Activated CD4-positive, alpha-beta T cell treated with anti-CD3 and anti-CD28 coated beads, Interleukin-2, Interleukin-6, amounts not matched to agents 100 ng/mL and 50 ng/mL, durations not matched to agents 16 hours and 8 hours (primary cell): ENCODE results near the gene NCAPD2.
A peak's percentile ranks its signal among the peaks of the same experiment; 100 is the strongest.
"Not testable (repeated sequence)": the region's sequence is repeated elsewhere in the genome, so short reads cannot be mapped to it uniquely, and the experiment has no call there.

Experiments
- DNase-seq: peaks from one replicate; pipeline ENCODE4 v3.0.0-alpha.2; 2020

The NCAPD2 gene

DNA sequence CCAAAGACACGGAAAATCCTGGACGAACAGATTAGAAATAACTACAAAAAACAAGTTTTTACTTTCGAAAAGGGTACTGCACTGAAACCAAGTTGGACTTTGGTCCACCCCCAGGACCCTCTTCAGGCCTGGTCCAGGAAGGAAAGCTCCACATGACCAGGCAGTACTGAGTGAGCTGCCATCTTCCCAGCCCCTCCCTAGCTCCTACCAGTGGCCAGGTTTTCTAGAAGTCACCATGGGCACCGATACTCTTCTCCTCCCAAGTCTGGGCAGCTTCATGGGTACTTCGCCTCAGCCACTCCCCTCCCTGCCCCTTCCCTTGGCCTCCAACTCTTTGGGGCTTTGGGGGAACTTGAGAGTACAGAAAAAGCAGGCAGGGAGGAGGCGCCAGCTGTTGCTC is 30.0 kb upstream of the NCAPD2 start:
- DNase-seq, result no peak

DNA sequence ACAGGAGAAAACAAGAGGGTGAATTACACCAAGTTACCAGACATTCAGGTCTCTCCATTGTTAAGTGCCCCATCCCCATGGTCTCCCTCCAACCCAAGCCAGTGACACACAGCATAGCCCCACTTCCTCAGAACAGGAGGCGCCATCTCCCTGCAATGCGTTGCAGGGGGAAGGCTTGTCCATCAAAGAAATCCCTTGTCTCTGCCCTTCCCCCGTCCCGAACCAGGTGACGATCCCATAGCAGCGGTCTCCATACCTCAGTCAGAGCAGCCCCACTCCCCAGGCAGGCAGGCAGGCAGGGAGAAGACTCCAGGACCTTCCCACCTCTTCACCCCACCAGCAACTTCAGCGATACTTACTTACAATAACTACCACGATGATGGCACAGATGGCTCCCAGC is 29.4 kb upstream of the NCAPD2 start:
- no peak for DNase-seq

DNA sequence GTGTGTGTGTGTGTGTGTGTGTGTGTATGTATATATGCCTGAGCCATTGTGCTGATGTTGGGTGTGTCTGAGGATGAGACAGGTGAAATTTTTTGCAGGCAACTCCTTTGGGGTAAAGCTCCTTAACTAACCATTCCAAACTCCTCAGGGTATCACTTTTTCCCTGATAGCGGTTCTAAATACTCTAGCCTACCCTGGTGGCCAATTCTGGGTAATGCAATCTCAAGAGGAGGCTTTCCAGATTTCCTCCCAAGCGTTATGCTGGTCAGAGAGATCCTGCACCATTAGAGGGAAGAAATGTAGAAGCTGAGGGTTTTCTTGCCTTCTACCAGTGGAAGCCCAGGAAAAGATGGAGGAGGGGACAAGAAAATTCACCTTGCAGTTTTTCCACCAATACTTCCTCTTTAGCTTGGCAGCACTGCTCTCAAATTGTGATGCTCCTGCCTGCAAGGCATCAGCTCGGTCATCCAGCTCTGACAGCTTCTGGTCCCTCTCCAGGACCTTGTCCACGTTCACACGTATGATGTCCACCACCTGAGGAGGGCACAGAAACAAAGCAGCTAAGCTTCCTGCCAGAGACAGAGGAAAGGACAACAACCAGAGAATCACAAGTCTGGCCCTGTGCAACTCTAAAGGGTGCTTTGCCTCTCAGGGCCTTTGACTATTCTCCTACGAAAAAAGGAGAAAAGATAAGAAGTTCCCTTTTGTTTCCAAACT is 28.3 kb upstream of the NCAPD2 start:
- peak; percentile 63 for DNase-seq

DNA sequence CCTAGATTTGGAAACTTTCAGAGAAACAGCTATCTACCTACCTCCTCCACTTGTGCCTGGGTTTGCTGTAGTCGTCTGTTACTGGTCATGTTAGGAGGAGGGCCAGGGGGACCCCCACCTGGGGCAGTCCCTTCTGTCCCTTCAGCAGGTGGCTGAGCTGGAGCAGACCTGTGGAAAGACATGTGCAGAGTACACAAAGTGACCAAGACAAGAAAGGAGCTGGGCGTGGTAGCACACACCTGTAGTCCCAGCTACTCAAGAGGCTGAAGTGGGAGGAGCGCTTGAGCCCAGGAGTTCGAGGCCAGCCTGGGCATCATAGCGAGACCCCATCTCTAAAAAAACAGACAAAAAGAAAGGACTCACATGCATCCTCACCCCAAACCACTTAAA is 27.7 kb upstream of the NCAPD2 start:
- DNase-seq, result no peak

DNA sequence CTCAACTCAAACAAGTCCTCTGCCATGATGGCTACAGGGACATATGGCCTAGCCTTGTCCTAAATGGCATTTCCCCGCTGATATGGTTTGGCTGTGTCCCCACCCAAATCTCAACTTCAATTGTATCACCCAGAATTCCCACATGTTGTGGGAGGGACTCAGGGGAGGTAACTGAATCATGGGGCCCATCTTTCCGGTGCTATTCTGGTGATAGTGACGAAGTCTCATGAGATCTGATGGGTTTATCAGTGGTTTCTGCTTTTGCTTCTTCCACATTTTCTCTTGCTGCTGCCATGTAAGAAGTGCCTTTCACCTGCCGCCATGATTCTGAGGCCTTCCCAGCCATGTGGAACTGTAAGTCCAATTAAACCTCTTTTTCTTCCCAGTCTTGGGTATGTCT is 27.2 kb upstream of the NCAPD2 start:
- DNase-seq, result not testable (repeated sequence)

DNA sequence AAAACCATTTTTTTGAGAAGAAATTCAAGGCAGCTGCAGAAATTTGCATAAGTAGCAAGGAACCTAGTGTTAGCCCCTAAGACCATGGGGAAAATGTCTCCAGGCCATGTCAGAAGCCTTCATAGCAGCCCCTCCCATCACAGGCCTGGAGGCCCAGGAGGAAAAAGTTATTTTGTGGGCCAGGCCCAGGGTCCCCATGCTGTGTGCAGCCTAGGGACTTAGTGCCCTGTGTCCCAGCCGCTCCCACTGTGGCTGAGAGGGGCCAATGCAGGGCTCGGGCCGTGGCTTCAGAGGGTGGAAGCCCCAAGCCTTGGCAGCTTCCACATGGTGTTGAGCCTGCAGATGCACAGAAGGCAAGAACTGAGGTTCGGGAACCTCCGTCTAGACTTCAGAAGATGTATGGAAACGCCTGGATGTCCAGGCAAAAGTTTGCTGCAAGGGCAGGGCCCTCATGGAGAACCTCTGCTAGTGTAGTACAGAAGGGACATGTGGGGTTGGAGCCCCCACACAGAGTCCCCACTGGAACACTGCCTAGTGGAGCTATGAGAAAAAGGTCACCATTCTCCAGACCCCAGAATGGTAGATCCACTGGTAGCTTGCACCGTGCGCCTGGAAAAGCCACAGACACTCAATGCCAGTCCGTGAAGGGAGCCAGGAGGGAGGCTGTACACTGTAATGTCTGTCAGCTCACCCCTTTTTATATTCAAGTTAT is 26.2 kb upstream of the NCAPD2 start:
- not testable (repeated sequence) for DNase-seq

DNA sequence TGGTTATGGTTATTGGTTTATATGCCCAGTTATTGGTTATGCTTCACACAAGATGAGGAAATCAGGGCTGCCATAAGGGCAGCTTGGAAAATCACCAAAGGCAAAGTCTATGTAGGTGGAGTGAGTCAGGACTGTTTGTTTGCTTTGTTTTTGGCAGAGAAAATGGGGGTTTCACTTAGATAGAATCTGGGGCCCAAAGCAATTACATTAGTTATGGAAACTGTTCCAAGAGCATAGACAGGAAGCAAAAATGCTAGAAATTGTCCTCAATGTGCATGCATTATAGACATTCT is 25.7 kb upstream of the NCAPD2 start:
- no peak for DNase-seq

DNA sequence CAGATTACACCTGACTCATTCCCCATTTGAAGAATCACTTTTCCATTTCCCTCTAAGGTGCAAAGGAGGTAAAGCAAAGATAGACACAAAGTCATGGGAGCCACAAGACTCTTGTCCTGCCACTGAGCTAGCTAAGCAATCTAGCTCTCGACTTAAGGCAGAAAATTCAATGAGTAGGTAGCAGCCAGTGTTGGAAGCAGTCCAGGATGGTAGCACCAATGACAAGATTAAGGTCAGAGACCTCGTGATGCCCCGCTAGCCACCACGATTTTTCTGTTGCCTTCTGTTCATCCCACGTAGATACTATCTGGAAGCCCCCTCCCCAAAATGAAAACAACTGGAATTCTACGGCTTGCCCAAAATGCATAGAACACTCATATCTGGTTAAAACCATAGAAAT is 24.8 kb upstream of the NCAPD2 start:
- peak; percentile 38 for DNase-seq

DNA sequence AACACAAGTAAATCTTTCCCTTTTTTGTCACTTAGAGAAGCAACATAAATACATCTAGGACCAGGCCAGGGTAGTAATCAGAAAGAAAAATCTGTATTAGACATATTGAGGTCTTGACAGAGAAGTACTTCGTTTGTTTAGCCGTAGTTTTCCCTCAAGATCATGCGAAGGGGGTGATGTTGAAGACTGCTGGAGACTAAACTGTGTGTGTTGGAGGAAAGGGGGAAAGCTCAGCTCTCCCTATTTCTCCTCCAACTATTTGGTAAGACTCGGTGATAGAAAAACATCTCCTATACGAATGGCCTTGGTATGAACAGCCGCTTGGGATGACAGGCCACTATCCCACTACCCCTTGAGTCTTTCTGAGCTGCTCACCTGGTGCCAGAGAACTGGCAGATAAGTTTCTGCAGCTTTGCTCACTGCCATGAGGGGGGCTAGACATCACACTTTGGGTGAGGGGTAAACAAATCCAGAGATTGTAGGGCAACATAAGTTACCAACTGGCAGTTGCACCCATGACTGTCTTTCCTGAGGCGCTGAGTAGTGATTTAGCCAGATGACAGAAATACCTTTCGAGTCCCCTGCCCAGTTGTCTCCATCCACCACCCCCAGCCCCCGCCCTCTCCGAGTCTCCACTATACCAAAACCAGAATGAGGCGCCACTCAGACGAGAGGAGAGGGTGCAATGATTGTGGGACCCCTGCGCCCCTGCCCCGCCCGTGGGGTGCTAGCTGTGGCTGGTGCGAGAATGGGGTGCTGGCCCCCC is 24.1 kb upstream of the NCAPD2 start:
- peak; percentile 30 for DNase-seq

DNA sequence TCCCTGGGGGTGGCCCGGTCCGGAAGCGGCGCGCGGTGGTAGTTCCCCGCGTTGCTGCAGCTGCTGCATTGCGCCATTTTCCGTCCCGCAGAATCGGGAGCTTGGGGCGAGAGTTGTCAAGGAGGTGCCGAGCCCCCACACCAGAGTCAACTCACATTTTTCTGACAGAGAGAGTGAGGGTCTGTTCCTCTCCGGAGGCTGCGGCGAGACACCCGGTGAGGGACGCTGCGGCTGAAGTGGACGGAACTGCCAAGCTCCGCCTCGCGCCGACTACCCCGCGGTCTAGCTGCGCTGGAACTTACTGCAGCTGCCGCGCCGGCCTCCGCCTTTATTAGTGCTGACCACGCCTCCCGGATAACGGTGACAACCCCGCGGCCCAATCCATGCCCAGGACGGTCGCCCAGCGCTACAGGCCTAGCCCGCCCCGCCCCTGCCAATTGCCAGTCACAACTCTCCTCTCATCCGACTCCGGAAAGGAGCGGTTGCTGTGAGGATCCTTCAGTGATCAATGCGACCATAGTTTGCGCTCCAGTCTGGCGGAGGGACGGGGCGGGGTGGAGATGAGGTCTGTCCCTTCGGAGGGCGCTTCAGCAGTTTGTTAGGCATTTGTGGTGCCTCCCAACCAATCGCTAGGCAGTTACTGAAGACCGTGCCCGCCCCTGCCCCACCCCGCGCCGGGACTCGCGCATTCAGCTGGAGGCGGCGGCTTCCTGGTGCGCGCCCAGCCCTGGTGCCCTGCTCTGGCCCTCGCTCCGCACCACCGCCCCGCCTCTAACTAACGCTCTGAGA is 23.3 kb upstream of the NCAPD2 start, which contains the start of gene VAMP1:
Gene VAMP1 (minus strand): TSS at position 303 of the 789 bp plus-strand sequence. CDS start 146 bp downstream, at position 157.
- peak; percentile 99 for DNase-seq

DNA sequence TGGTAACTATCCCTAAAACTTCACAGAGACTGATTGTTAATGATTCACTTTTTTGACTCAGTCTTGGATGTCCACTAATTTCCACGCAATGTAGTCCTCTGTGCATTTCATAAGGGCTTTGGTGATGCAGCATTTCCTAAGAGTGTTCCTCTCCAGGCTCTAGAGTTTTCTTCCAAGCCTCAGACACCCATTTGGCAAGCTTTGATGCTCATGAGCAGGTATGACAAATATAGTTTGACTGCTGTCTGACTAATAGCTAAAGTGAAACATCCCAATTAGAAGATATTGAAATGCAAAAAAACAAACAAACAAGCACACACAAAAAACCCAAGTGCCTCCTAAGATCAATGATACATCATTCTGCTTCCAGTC is 21.9 kb upstream of the NCAPD2 start:
- no peak for DNase-seq

DNA sequence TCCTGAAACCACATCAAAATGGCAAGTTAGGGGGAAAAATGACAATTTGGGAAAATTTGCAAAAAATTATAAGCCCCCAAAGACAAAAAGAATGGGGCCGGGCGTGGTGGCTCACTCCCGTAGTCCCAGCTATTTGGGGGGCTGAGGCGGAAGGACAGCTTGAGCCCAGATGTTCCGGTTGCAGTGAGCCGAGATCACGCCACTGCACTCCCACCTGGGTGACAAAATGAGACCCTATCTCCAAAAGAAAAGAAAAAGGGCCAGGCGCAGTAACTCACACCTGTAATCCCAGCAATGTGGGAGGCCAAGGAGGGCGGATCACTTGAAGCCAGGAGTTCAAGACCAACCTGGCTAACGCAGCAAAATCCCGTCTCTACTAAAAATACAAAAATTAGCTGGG is 21.4 kb upstream of the NCAPD2 start:
- no peak for DNase-seq

DNA sequence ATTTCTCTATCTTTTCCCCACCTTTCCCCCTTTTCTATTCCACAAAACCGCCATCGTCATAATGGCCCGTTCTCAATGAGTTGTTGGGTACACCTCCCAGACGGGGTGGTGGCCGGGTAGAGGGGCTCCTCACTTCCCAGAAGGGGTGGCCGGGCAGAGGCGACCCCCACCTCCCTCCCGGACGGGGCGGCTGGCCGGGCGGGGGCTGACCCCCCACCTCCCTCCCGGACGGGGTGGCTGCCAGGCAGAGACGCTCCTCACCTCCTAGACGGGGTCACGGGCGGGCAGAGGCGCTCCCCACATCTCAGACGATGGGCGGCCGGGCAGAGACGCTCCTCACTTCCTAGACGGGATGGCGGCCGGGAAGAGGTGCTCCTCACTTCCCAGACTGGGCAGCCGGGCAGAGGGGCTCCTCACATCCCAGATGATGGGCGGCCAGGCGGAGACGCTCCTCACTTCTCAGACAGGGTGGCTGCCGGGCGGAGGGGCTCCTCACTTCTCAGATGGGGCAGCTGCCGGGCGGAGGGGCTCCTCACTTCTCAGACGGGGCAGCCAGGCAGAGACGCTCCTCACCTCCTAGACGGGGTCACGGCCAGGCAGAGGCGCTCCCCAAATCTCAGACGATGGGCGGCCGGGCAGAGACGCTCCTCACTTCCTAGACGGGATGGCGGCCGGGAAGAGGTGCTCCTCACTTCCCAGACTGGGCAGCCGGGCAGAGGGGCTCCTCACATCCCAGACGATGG is 18.5 kb upstream of the NCAPD2 start:
- DNase-seq, result not testable (repeated sequence)

DNA sequence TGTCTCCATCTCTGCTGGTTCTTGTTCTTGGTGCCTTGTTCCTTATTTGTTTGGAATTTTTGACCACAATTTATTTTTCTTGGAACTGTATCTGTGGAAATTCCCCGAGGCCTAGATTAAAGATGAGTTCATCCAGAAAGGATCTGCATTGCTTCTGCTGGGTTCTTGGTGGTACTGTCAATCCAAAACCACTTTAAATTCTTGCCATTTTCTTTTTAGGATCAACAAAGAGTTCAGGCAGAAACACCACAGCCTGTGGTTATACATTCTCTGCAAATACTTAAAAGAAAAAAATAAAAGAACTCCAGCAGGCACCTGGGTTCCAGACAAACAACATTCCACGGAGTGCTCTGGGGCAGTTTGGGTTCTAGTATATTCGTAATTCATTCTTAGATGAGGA is 17.4 kb upstream of the NCAPD2 start:
- no peak for DNase-seq

DNA sequence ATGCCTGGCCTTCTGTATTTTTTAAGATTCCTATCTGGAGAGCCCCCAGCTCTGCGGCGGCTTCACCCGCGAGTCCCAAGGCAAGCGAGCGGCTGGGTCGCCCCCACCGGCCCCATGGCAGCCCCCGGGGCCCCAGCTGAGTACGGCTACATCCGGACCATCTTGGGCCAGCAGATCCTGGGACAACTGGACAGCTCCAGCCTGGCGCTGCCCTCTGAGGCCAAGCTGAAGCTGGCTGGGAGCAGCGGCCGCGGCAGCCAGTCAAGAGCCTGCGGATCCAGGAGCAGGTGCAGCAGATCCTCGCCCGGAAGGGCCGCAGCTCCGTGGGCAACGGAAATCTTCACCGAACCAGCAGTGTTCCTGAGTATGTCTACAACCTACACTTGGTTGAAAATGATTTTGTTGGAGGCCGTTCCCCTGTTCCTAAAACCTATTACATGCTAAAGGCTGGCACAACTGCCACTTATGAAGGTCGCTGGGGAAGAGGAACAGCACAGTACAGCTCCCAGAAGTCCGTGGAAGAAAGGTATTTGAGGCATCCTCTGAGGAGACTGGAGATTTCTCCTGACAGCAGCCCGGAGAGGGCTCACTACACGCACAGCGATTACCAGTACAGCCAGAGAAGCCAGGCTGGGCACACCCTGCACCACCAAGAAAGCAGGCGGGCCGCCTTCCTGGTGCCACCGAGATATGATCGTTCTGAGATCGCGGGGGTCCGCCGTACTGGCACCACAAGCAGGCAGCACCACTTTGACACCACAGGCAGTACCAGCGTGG is 16.1 kb upstream of the NCAPD2 start:
- not testable (repeated sequence) for DNase-seq

DNA sequence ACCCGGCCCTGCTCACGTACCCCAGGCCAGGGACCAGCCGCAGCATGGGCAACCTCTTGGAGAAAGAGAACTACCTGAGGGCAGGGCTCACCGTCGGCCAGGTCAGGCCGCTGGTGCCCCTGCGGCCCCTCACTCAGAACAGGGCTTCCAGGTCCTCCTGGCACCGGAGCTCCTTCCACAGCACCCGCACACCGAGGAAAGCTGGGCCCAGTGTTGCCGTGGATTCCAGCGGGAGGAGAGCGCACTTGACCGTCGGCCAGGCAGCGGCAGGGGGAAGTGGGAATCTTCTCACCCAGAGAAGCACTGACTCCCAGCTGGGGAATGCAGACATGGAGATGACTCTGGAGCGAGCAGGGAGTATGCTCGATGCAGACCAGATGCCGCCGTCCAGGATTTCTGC is 15.5 kb upstream of the NCAPD2 start:
- no peak for DNase-seq

DNA sequence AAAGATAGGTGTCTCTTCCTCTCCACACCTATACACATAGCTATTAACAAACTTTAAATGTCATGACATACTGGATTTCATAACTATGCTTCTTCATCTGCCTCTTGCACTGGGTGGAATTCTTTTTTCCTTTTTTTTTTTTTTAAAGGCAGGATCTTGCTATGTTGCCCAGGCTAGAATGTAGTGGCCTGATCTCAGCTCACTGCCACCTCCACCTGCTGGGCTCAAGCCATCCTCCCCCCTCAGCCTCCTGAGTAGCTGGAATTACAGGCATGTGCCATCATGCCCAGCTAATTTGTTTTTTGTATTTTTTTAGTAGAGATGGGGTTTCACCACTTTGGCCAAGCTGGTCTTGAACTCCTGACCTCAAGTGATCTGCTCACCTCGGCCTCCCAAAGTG is 5.7 kb upstream of the NCAPD2 start:
- no peak for DNase-seq

DNA sequence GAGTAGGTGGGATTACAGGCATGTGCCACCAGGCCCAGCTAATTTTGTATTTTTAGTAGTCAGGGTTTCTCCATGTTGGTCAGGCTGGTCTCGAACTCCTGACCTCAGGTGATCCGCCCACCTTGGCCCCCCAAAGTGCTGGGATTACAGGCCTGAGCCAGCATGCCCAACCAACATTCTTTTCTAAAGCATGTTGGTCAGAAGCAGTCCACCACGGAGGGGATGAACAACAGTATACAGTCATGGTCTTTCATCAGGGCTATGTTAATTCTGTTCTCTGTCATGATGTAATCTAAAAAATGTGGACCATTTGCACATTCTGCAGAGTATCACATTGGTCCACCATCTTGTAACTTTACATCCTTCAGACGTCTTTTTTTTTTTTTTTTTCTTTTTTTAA is 4.5 kb upstream of the NCAPD2 start:
- DNase-seq, result no peak

DNA sequence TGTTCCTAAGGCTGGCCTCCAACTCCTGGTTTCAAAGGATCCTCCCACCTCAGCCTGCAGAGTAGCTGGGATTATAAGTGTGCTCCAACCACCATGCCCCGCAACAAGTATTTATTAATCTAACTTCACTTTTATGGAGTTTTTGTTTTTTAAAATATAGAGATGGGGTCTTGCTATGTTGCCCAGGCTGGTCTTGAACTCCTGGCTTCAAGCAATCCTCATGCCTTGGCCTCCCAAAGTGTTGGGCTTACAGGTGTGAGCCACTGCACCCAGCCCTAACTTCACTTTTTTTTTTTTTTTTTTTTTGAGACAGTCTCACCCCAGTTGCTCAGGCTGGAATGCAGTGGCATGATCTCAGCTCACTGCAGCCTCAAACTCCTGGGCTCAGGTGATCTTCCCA is 3.2 kb upstream of the NCAPD2 start:
- not testable (repeated sequence) for DNase-seq

DNA sequence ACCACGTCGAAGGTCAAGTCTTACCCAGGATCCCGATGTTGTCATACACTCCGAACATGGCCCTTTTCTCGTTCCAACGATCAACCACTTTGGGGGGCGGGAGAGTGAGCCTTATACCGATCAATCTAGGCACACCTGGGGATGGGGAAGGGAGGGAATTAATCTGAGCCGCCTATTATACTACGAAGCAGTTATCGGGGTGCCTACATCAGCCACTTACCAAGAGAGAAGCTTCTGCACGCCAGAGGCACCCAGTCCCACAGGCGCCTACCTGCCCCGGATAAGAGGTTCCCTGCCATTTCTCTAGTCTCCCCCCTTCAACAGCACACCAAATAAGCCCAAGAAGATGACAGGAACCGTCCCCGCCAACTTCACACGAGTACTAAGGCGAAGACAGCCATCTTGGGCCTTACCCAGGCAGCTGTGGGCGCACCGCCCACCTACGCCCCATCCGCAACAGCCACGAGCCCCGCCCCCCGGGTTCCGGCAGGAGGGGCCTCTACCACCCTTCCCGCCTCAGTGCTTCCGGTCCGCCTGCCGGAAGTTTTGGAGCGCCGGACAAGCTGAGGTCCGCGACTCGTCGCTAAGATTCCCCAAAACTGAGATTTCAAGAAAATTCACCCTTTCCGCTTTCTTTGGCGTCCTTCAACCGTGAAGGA is 935 bp upstream of the NCAPD2 start, which contains the start of gene MRPL51:
Gene MRPL51 (minus strand): TSS at position 425 of the 659 bp plus-strand sequence. CDS start 126 bp downstream, at position 299.
- DNase-seq, result peak; percentile 97

DNA sequence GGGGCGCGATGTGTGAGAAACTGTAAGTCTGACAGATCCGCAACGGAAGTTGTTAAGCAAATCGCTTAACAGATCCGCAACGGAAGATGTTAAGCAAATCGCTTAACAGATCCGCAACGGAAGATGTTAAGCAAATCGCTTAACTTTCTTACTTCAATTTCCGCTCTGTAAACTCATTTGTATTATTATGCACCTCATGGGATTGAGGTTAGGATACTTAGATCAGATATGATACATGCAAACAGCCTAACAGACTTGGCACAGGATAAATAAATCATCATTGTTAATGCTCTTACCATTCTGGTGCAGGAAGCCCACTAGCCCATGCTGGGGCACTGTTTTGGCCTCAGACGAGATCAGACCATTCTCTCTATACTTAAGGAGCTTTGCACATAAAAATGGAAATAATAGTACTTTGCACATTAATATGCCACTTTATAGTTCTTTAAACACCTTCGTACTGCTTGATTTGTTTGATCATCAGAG is 399 bp downstream of the NCAPD2 start:
- DNase-seq, result no peak
